ENCODE data around the gene FAH.

FAH gene

GRCh38 chr15:80151576-80151975 lies 1.2 kb upstream of the FAH start:
- H3K4me2 ChIP-seq (ENCODE audit: low read depth, low read length, poor library complexity, severe bottlenecking), result peak overlapping the region; percentile 83
- peak overlapping the region; percentile 50 for H3K9ac ChIP-seq (ENCODE audit: low read depth, low read length, poor library complexity, severe bottlenecking)
- H3F3A ChIP-seq (ENCODE audit: low read depth), result no peaks in the 10 kb centered on the region
- no peaks in the 10 kb centered on the region for H3K36me3 ChIP-seq (ENCODE audit: insufficient read depth, low read length)
- H3K79me2 ChIP-seq (ENCODE audit: insufficient read depth, low read length), result peaks cover 23% of the 10 kb centered on the region
- peak overlapping the region; percentile 73 for H3K4me3 ChIP-seq (ENCODE audit: low read length, poor library complexity, severe bottlenecking)
- no peaks in the 10 kb centered on the region for H3K9me3 ChIP-seq (ENCODE audit: insufficient read depth, low read depth, low read length)
- peak overlapping the region; percentile 89 for H2AFZ ChIP-seq (ENCODE audit: low read length)
- no peak for TF ChIP-seq EZH2phosphoT487 (IDR thresholded peaks at IDR 0.05; ENCODE audit: borderline replicate concordance)
- TF ChIP-seq, protein P1, sequence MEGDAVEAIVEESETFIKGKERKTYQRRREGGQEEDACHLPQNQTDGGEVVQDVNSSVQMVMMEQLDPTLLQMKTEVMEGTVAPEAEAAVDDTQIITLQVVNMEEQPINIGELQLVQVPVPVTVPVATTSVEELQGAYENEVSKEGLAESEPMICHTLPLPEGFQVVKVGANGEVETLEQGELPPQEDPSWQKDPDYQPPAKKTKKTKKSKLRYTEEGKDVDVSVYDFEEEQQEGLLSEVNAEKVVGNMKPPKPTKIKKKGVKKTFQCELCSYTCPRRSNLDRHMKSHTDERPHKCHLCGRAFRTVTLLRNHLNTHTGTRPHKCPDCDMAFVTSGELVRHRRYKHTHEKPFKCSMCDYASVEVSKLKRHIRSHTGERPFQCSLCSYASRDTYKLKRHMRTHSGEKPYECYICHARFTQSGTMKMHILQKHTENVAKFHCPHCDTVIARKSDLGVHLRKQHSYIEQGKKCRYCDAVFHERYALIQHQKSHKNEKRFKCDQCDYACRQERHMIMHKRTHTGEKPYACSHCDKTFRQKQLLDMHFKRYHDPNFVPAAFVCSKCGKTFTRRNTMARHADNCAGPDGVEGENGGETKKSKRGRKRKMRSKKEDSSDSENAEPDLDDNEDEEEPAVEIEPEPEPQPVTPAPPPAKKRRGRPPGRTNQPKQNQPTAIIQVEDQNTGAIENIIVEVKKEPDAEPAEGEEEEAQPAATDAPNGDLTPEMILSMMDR (conservative IDR thresholded peaks at IDR 0.05; ENCODE audit: low read length), result no peak
- H3K4me1 ChIP-seq (ENCODE audit: insufficient read depth, low read length, poor library complexity, severe bottlenecking), result peaks cover 26% of the 10 kb centered on the region
- no peaks in the 10 kb centered on the region for H3K9me2 ChIP-seq (replicated peaks; ENCODE audit: low read depth, low read length)
- no peaks in the 10 kb centered on the region for H3K27me3 ChIP-seq (ENCODE audit: insufficient read depth, low read length, poor library complexity, severe bottlenecking)
- no peaks in the 10 kb centered on the region for H4K20me1 ChIP-seq (ENCODE audit: insufficient read depth, low read length, poor library complexity, severe bottlenecking)

DNA sequence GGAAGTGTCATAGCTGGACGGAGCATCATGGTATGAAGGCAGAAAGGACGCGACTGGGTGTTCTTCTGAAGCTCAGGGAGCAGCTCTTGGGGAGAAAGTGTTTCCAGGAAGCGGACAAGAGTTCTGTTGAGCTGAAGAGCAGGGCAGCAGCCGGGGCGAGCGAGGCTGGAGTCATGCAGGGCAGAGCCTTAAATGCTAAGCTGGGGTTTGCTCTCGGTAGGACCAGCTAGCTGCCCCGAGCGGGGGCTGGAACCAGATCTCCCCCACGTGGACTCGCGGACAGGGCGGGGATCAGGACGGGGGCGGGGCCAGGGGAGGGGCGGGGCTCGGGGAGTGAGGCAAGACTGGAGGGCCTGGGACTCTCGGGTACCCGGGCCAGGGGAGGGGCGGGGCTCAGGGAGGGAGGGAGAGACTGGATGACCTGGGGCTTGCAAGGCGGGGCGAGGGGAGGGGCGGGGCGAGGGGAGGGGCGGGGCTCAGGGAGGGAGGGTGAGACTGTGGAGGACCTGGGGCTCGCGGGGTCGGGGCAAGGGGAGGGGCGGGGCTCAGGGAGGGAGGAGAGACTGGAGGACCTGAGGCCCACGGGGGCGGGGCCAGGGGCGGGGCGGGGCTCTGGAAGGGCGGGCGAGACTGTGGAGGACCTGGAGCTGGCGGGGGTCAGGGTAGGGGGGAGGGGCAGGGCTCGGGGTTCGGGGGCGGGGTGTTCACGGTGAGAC lies 461 bp upstream of the FAH start:
- Histone ChIP-seq H3K4me3 (ENCODE audit: low read length, poor library complexity, severe bottlenecking) (peak overlapping the region; percentile 75), H3K79me2 (ENCODE audit: insufficient read depth, low read length) (peaks cover 23% of the 10 kb centered on the region), H3K4me1 (ENCODE audit: insufficient read depth, low read length, poor library complexity, severe bottlenecking) (peaks cover 34% of the 10 kb centered on the region), H4K20me1 (ENCODE audit: insufficient read depth, low read length, poor library complexity, severe bottlenecking) (no peaks in the 10 kb centered on the region), H3K9me3 (ENCODE audit: insufficient read depth, low read depth, low read length) (no peaks in the 10 kb centered on the region), H3F3A (ENCODE audit: low read depth) (no peaks in the 10 kb centered on the region), H3K9me2 (replicated peaks; ENCODE audit: low read depth, low read length) (no peaks in the 10 kb centered on the region), H2AFZ (ENCODE audit: low read length) (peak overlapping the region; percentile 89), H3K9ac (ENCODE audit: low read depth, low read length, poor library complexity, severe bottlenecking) (peak overlapping the region; percentile 80), H3K27me3 (ENCODE audit: insufficient read depth, low read length, poor library complexity, severe bottlenecking) (no peaks in the 10 kb centered on the region), H3K36me3 (ENCODE audit: insufficient read depth, low read length) (no peaks in the 10 kb centered on the region), H3K4me2 (ENCODE audit: low read depth, low read length, poor library complexity, severe bottlenecking) (peak overlapping the region; percentile 83)
- TF ChIP-seq, protein P1 (conservative IDR thresholded peaks at IDR 0.05; ENCODE audit: low read length), result no peak
- TF ChIP-seq EZH2phosphoT487 (IDR thresholded peaks at IDR 0.05; ENCODE audit: borderline replicate concordance), result no peak

- no peaks in the 10 kb centered on the region for H3K9me2 ChIP-seq (replicated peaks; ENCODE audit: low read depth, low read length)
- no peak overlapping the region for H2AFZ ChIP-seq (ENCODE audit: low read length)
- H3K4me2 ChIP-seq (ENCODE audit: low read depth, low read length, poor library complexity, severe bottlenecking), result peak overlapping the region; percentile 87
- peaks cover 23% of the 10 kb centered on the region for H3K79me2 ChIP-seq (ENCODE audit: insufficient read depth, low read length)
- no peak for TF ChIP-seq EZH2phosphoT487 (IDR thresholded peaks at IDR 0.05; ENCODE audit: borderline replicate concordance)
- TF ChIP-seq, protein P1 (conservative IDR thresholded peaks at IDR 0.05; ENCODE audit: low read length), result no peak
- H3K4me1 ChIP-seq (ENCODE audit: insufficient read depth, low read length, poor library complexity, severe bottlenecking), result peaks cover 46% of the 10 kb centered on the region
- H3K36me3 ChIP-seq (ENCODE audit: insufficient read depth, low read length), result no peaks in the 10 kb centered on the region
- H4K20me1 ChIP-seq (ENCODE audit: insufficient read depth, low read length, poor library complexity, severe bottlenecking), result no peaks in the 10 kb centered on the region
- no peaks in the 10 kb centered on the region for H3K9me3 ChIP-seq (ENCODE audit: insufficient read depth, low read depth, low read length)
- no peaks in the 10 kb centered on the region for H3F3A ChIP-seq (ENCODE audit: low read depth)
- H3K9ac ChIP-seq (ENCODE audit: low read depth, low read length, poor library complexity, severe bottlenecking), result peak overlapping the region; percentile 80
- H3K27me3 ChIP-seq (ENCODE audit: insufficient read depth, low read length, poor library complexity, severe bottlenecking), result no peaks in the 10 kb centered on the region
- H3K4me3 ChIP-seq (ENCODE audit: low read length, poor library complexity, severe bottlenecking), result peak overlapping the region; percentile 75
These were observed 1.1 kb downstream of the FAH start for GRCh38 chr15:80153900-80154299.
